H1 (cell line): Measurements from ENCODE around the gene CYP4B1. TPM values are rescaled to one million over a fixed set of nuclear protein-coding genes. Genes with fewer than 3 reads are reported as not detected.

Experiments used
- CTCF ChIA-PET: fragments of 300-600 bp; sonication (Branson Sonifier 250); formaldehyde crosslinking; loops from one replicate; lab custom pipeline; 2021; ENCODE audit not compliant: partially characterized antibody; lab: Charles Lee
- POLR2A ChIA-PET: fragments of 300-600 bp; sonication (Branson Sonifier 250); formaldehyde crosslinking; loops from one replicate; lab custom pipeline; 2021; ENCODE audit warnings: inconsistent platforms; ENCODE audit not compliant: partially characterized antibody; lab: Charles Lee
- DNase-seq, 2 experiments: peaks; one replicate each; pipeline versions ENCODE4 v3.0.0 to v3.0.0-alpha.2; 2010 to 2022; ENCODE audit warnings: low spot score in 2 of 2, low read depth in 1 of 2, mixed read lengths in 1 of 2
- FAIRE-seq: peaks from 2 replicates; lab custom pipeline; 2011; peaks lifted over from hg19 to GRCh38; lab: Jason Lieb, UNC
- H2AFZ ChIP-seq: 2 replicates; pipeline ENCODE4 v1.8.1; 2012; ENCODE audit warnings: low read length, inconsistent platforms
- H2AK5ac ChIP-seq: 2 replicates; pipeline ENCODE4 v1.6.1; 2013; ENCODE audit warnings: low read depth, low read length
- H2BK120ac ChIP-seq: replicated peaks from 2 replicates; pipeline ENCODE3; 2013; ENCODE audit warnings: low read depth, low read length, inconsistent platforms
- H2BK12ac ChIP-seq: 2 replicates; pipeline ENCODE4 v1.6.1; 2013; ENCODE audit warnings: low read depth, low read length
- H2BK15ac ChIP-seq: 2 replicates; pipeline ENCODE4 v1.6.1; 2013; ENCODE audit warnings: low read length
- H2BK20ac ChIP-seq: 2 replicates; pipeline ENCODE4 v1.6.1; 2013; ENCODE audit warnings: low read length
- H2BK5ac ChIP-seq: 2 replicates; pipeline ENCODE4 v1.6.1; 2013; ENCODE audit warnings: low read depth, low read length
- H3K14ac ChIP-seq: 2 replicates; pipeline ENCODE4 v1.6.1; 2013; ENCODE audit warnings: inconsistent platforms; ENCODE audit not compliant: insufficient read length
- H3K18ac ChIP-seq: 2 replicates; pipeline ENCODE4 v1.6.1; 2013; ENCODE audit warnings: low read length; ENCODE audit errors: extremely low read depth
- H3K23ac ChIP-seq: 2 replicates; pipeline ENCODE4 v1.6.1; 2013; ENCODE audit warnings: inconsistent platforms; ENCODE audit not compliant: insufficient read length
- H3K23me2 ChIP-seq: 2 replicates; pipeline ENCODE4 v1.6.1; 2013; ENCODE audit warnings: low read depth, low read length
- H3K27ac ChIP-seq: 2 replicates; pipeline ENCODE4 v1.6.1; 2011; ENCODE audit warnings: low read depth, low read length, inconsistent platforms
- H3K27me3 ChIP-seq, 4 experiments: replicated peaks in 1 of 4; 1 replicate in 1 of 4; 2 replicates in 3 of 4; pipeline versions ENCODE4 v1.6.1 to v1.8.1; 2011 to 2013; ENCODE audit warnings: low read length in 3 of 4, mild to moderate bottlenecking in 3 of 4, inconsistent platforms in 2 of 4, mixed read lengths in 2 of 4, moderate library complexity in 1 of 4; ENCODE audit not compliant: control insufficient read depth in 3 of 4, insufficient read depth in 3 of 4; ENCODE audit errors: extremely low read depth in 1 of 4
- H3K36me3 ChIP-seq, 4 experiments: 2 replicates each; pipeline versions ENCODE4 v1.6.1 to v1.8.1; 2011 to 2013; ENCODE audit warnings: mild to moderate bottlenecking in 4 of 4, low read length in 3 of 4, moderate library complexity in 2 of 4, control low read depth in 1 of 4, inconsistent platforms in 1 of 4; ENCODE audit not compliant: insufficient read depth in 4 of 4, control insufficient read depth in 2 of 4
- H3K4ac ChIP-seq: replicated peaks from 2 replicates; pipeline ENCODE3; 2013; ENCODE audit warnings: low read length, low read depth, mixed read lengths, inconsistent platforms; ENCODE audit not compliant: insufficient read length
- H3K4me1 ChIP-seq, 4 experiments: replicated peaks in 1 of 4; 1 replicate in 1 of 4; 2 replicates in 3 of 4; pipeline versions ENCODE4 v1.6.1 to v1.8.1; 2011 to 2013; ENCODE audit warnings: low read length in 3 of 4, inconsistent platforms in 2 of 4, mixed read lengths in 1 of 4; ENCODE audit not compliant: insufficient read depth in 4 of 4, control insufficient read depth in 3 of 4
- H3K4me2 ChIP-seq, 2 experiments: 2 replicates each; pipeline versions ENCODE4 v1.6.1 to v1.8.1; 2011 to 2013; ENCODE audit warnings: low read depth in 2 of 2, low read length in 2 of 2, control low read depth in 1 of 2, inconsistent platforms in 1 of 2, mild to moderate bottlenecking in 1 of 2; ENCODE audit not compliant: insufficient read depth in 1 of 2
- H3K4me3 ChIP-seq, 4 experiments: fragments of 200-600, 300-600 bp in 1 of 4; sonication (generic), shearing (Covaris generic), sonication (Bioruptor Twin) in 1 of 4; 2 replicates each; pipeline versions ENCODE4 v1.5.1 to v1.8.1; 2011 to 2016; ENCODE audit warnings: low read length in 4 of 4, low read depth in 3 of 4, control low read depth in 2 of 4, inconsistent platforms in 2 of 4, mild to moderate bottlenecking in 2 of 4, mixed read lengths in 1 of 4, moderate library complexity in 1 of 4; ENCODE audit not compliant: insufficient read depth in 2 of 4; ENCODE audit errors: extremely low read depth in 1 of 4
- H3K56ac ChIP-seq: replicated peaks from 2 replicates; pipeline ENCODE3; 2013; ENCODE audit warnings: low read depth, mild to moderate bottlenecking, mixed read lengths, low read length, inconsistent platforms; ENCODE audit not compliant: insufficient read length
- H3K79me1 ChIP-seq: 2 replicates; pipeline ENCODE4 v1.6.1; 2013; ENCODE audit warnings: low read depth, low read length, control low read depth
- H3K79me2 ChIP-seq, 2 experiments: 2 replicates each; pipeline versions ENCODE4 v1.6.1 to v1.8.1; 2012 to 2013; ENCODE audit warnings: low read length in 2 of 2, mild to moderate bottlenecking in 2 of 2, inconsistent platforms in 1 of 2; ENCODE audit not compliant: insufficient read depth in 2 of 2, control insufficient read depth in 1 of 2
- H3K9ac ChIP-seq, 4 experiments: replicated peaks in 1 of 4; 1 replicate in 1 of 4; 2 replicates in 3 of 4; pipeline versions ENCODE4 v1.6.1 to v1.8.1; 2011 to 2013; ENCODE audit warnings: low read depth in 3 of 4, low read length in 3 of 4, control low read depth in 2 of 4, mild to moderate bottlenecking in 2 of 4, moderate library complexity in 2 of 4, inconsistent platforms in 1 of 4; ENCODE audit errors: extremely low read depth in 1 of 4
- H3K9me3 ChIP-seq, 2 experiments: 2 replicates each; pipeline versions ENCODE4 v1.6.1 to v1.8.1; 2012 to 2013; ENCODE audit warnings: mild to moderate bottlenecking in 2 of 2, moderate library complexity in 2 of 2, control low read depth in 1 of 2, inconsistent platforms in 1 of 2, low read depth in 1 of 2, low read length in 1 of 2, mixed read lengths in 1 of 2; ENCODE audit not compliant: insufficient read depth in 2 of 2
- H4K20me1 ChIP-seq, 2 experiments: replicated peaks in 1 of 2; 2 replicates each; pipeline versions ENCODE3 to v1.8.1; 2011 to 2013; ENCODE audit warnings: inconsistent platforms in 2 of 2, low read length in 2 of 2, mild to moderate bottlenecking in 1 of 2; ENCODE audit not compliant: insufficient read depth in 2 of 2, control insufficient read depth in 1 of 2
- H4K5ac ChIP-seq: 2 replicates; pipeline ENCODE4 v1.6.1; 2013; ENCODE audit warnings: low read length, low read depth, mixed read lengths, inconsistent platforms; ENCODE audit not compliant: insufficient read length
- H4K8ac ChIP-seq: 2 replicates; pipeline ENCODE4 v1.8.0; 2013; ENCODE audit warnings: mild to moderate bottlenecking, moderate library complexity, low read length, inconsistent platforms; ENCODE audit not compliant: insufficient read depth; ENCODE audit errors: extremely low read depth
- H4K91ac ChIP-seq: replicated peaks from 2 replicates; pipeline ENCODE3; 2013; ENCODE audit warnings: low read length, mixed read lengths, inconsistent platforms; ENCODE audit not compliant: insufficient read length
- CHD2 ChIP-seq: IDR thresholded peaks from 2 replicates; pipeline ENCODE4 v1.6.1; 2012; ENCODE audit warnings: low read length, improper control_type of control experiment
- EZH2 ChIP-seq: fragments of 200-600 bp; sonication (generic); IDR thresholded peaks from 2 replicates; pipeline ENCODE4 v1.7.1; 2012; ENCODE audit warnings: low read depth, mild to moderate bottlenecking, moderate library complexity, low read length, inconsistent platforms; ENCODE audit not compliant: severe bottlenecking
- JUN ChIP-seq: IDR thresholded peaks from 2 replicates; pipeline ENCODE4 v1.6.1; 2011; ENCODE audit warnings: low read depth, mild to moderate bottlenecking, improper control_type of control experiment, low read length
- SAP30 ChIP-seq: fragments of 300-600 bp; sonication (generic); IDR thresholded peaks from 2 replicates; pipeline ENCODE4 v1.7.1; 2012; ENCODE audit warnings: low read length, moderate library complexity, mild to moderate bottlenecking, inconsistent platforms; ENCODE audit not compliant: insufficient read depth, insufficient replicate concordance
- SP1 ChIP-seq: IDR thresholded peaks from 2 replicates; pipeline ENCODE4 v1.6.1; 2011; ENCODE audit warnings: low read depth, low read length
- TAF7 ChIP-seq: optimal IDR thresholded peaks from 2 replicates; pipeline ENCODE3; 2011; ENCODE audit warnings: low read depth, mild to moderate bottlenecking, inconsistent platforms, low read length, moderate library complexity, borderline replicate concordance
- ZNF274 ChIP-seq: IDR thresholded peaks from 2 replicates; pipeline ENCODE4 v1.7.0; 2012; ENCODE audit warnings: low read length, borderline replicate concordance; ENCODE audit errors: extremely low read depth
- WGBS, 2 experiments: shearing (Covaris generic) in 1 of 2; methylation state at CpG; one replicate each; pipeline versions ENCODE4 v1.1.6 to v1.1.7; 2013 to 2015; ENCODE audit warnings: low lambda C conversion rate in 2 of 2, mixed read lengths in 2 of 2, inconsistent platforms in 1 of 2, low coverage in 1 of 2, missing lambda C conversion rate in 1 of 2; ENCODE audit not compliant: insufficient replicate concordance in 2 of 2, insufficient coverage in 1 of 2, insufficient read length in 1 of 2; ENCODE audit errors: extremely low coverage in 1 of 2, missing lambda C conversion rate in 1 of 2; 5-methylcytosine and 5-hydroxymethylcytosine counted together
- polyA plus RNA-seq, 7 experiments: library from polyadenylated mRNA; depleted of rRNA in 3 of 7; stranded (reverse) in 5 of 7; unstranded in 2 of 7; fragments of >200 nt in 5 of 7; fragments of 200-250 nt in 2 of 7; gene quantifications; 1 replicate in 5 of 7; 2 replicates in 1 of 7; 4 replicates in 1 of 7; pipeline versions ENCODE4 v1.2.1 to v1.2.3, GENCODE V29; 2011 to 2013; ENCODE audit warnings: missing spikeins in 2 of 7, mixed read lengths in 2 of 7
- total RNA-seq: library from RNA; stranded (reverse); fragmentation: NEBNext Ultra II Directional; extraction: Animal tissue kit (Norgen Biotek cat#: 25700); gene quantifications from 2 replicates; pipeline ENCODE4 v1.2.1, GENCODE V29; 2021
- TF ChIP-seq, protein P1 (sequence below): IDR thresholded peaks from 2 replicates; pipeline ENCODE4 v1.6.1; 2012; ENCODE audit warnings: inconsistent platforms
- TF ChIP-seq, protein P2 (sequence below): IDR thresholded peaks from 2 replicates; pipeline ENCODE4 v1.6.1; 2012; ENCODE audit warnings: inconsistent platforms
- TF ChIP-seq, protein P3 (sequence below), 3 experiments: IDR thresholded peaks; 1 replicate in 2 of 3; 2 replicates in 1 of 3; pipeline versions ENCODE4 v1.5.1 to v1.6.1; 2011; ENCODE audit warnings: low read length in 3 of 3, mild to moderate bottlenecking in 3 of 3, inconsistent platforms in 2 of 3, low read depth in 1 of 3, moderate library complexity in 1 of 3; ENCODE audit not compliant: insufficient read depth in 1 of 3; ENCODE audit errors: control extremely low read depth in 1 of 3

Gene CYP4B1
- total and polyA plus RNA-seq, 2 of the 8 experiments (the other 6 are each of a cell fraction or from before 2014, with no cell fraction given): 0.23 TPM; not detected in 1

DNA sequence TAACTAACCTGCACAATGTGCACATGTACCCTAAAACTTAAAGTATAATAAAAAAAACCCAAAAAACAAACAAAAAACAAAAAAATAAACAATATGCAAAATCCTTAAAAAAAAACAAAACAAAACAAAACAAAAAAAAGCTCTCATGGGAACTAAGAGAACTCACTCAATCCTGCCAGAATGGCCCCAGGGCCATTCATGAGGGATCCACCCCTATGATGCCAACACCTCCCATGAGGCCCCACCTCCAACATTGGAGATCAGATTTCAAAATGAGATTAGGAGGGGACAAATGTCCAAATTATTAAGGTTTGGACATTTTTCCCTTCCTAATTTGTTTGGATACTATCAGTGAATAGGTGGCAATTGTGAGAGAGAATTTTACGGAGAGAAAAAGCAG lies 10.2 kb downstream of the CYP4B1 start:
- no peak overlapping the region for H3K27ac ChIP-seq
- no peak overlapping the region for H4K5ac ChIP-seq
- ChIA-PET CTCF (interaction anchor here (0.6 kb wide), 1 partner anchor 37 kb away, joined by 3 read pairs; no protein-coding TSS in a partner anchor), POLR2A (no interaction called here)
- no peak overlapping the region for H3K56ac ChIP-seq
- H3K4me3 ChIP-seq: no peak overlapping the region
- no peaks in the 10 kb centered on the region for H3K79me2 ChIP-seq
- no peaks in the 10 kb centered on the region for H4K20me1 ChIP-seq
- H3K9ac ChIP-seq: no peak overlapping the region
- H2AFZ ChIP-seq: no peak overlapping the region
- H3K18ac ChIP-seq: no peak overlapping the region
- DNase-seq (no peak), FAIRE-seq (no peak)
- H3K27me3 ChIP-seq: no peaks in the 10 kb centered on the region; a peak in 1 of 7 replicates
- no peak overlapping the region for H2AK5ac ChIP-seq
- no peaks in the 10 kb centered on the region for H3K9me3 ChIP-seq
- no peaks in the 10 kb centered on the region for H3K36me3 ChIP-seq
- H3K23ac ChIP-seq: no peak overlapping the region
- H2BK120ac ChIP-seq: no peak overlapping the region
- no peak overlapping the region for H3K4ac ChIP-seq
- H4K8ac ChIP-seq: no peak overlapping the region
- 94% methylated on average over 1 of the region's 1 CpG; no CpG with 5 or more reads in 1 of the 2 experiments for WGBS, 2 experiments
- no peaks in the 10 kb centered on the region for H3K4me1 ChIP-seq
- H3K14ac ChIP-seq: no peak overlapping the region
- no peak overlapping the region for H2BK20ac ChIP-seq
- no peak overlapping the region for H2BK5ac ChIP-seq
- H3K4me2 ChIP-seq: no peak overlapping the region
- no peaks in the 10 kb centered on the region for H3K23me2 ChIP-seq
- no peak overlapping the region for H4K91ac ChIP-seq
- no peak overlapping the region for H2BK12ac ChIP-seq
- no peak overlapping the region for H2BK15ac ChIP-seq
- H3K79me1 ChIP-seq: no peaks in the 10 kb centered on the region
- TF ChIP-seq TAF7: no peak
- TF ChIP-seq EZH2: no peak
- TF ChIP-seq JUN: no peak
- TF ChIP-seq, protein P1, sequence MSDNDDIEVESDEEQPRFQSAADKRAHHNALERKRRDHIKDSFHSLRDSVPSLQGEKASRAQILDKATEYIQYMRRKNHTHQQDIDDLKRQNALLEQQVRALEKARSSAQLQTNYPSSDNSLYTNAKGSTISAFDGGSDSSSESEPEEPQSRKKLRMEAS: no peak
- TF ChIP-seq ZNF274: no peak
- TF ChIP-seq, protein P2, sequence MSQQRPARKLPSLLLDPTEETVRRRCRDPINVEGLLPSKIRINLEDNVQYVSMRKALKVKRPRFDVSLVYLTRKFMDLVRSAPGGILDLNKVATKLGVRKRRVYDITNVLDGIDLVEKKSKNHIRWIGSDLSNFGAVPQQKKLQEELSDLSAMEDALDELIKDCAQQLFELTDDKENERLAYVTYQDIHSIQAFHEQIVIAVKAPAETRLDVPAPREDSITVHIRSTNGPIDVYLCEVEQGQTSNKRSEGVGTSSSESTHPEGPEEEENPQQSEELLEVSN: no peak
- no peak for TF ChIP-seq CHD2
- no peak for TF ChIP-seq SP1
- TF ChIP-seq, protein P3, sequence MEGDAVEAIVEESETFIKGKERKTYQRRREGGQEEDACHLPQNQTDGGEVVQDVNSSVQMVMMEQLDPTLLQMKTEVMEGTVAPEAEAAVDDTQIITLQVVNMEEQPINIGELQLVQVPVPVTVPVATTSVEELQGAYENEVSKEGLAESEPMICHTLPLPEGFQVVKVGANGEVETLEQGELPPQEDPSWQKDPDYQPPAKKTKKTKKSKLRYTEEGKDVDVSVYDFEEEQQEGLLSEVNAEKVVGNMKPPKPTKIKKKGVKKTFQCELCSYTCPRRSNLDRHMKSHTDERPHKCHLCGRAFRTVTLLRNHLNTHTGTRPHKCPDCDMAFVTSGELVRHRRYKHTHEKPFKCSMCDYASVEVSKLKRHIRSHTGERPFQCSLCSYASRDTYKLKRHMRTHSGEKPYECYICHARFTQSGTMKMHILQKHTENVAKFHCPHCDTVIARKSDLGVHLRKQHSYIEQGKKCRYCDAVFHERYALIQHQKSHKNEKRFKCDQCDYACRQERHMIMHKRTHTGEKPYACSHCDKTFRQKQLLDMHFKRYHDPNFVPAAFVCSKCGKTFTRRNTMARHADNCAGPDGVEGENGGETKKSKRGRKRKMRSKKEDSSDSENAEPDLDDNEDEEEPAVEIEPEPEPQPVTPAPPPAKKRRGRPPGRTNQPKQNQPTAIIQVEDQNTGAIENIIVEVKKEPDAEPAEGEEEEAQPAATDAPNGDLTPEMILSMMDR (IDR thresholded peaks at IDR 0.05; ENCODE audit: control extremely low read depth in 1 of 3, insufficient read depth in 1 of 3, low read depth in 1 of 3, low read length in 3 of 3): no peak
- no peak for TF ChIP-seq SAP30
